NCI-H2107 treated with DMSO at 0.1 percent for 48 hours (cell line): Measurements from ENCODE around the gene ARID4B.
A peak's percentile ranks its signal among the peaks of the same experiment; 100 is the strongest.
"Not testable (repeated sequence)": the region's sequence is repeated elsewhere in the genome, so short reads cannot be mapped to it uniquely, and the experiment has no call there.

Experiments used
- DNase-seq: peaks from one replicate; lab custom pipeline; 2025; ENCODE audit not compliant: unreplicated experiment; lab: John Stamatoyannopoulos, UW

The ARID4B gene, protein sequence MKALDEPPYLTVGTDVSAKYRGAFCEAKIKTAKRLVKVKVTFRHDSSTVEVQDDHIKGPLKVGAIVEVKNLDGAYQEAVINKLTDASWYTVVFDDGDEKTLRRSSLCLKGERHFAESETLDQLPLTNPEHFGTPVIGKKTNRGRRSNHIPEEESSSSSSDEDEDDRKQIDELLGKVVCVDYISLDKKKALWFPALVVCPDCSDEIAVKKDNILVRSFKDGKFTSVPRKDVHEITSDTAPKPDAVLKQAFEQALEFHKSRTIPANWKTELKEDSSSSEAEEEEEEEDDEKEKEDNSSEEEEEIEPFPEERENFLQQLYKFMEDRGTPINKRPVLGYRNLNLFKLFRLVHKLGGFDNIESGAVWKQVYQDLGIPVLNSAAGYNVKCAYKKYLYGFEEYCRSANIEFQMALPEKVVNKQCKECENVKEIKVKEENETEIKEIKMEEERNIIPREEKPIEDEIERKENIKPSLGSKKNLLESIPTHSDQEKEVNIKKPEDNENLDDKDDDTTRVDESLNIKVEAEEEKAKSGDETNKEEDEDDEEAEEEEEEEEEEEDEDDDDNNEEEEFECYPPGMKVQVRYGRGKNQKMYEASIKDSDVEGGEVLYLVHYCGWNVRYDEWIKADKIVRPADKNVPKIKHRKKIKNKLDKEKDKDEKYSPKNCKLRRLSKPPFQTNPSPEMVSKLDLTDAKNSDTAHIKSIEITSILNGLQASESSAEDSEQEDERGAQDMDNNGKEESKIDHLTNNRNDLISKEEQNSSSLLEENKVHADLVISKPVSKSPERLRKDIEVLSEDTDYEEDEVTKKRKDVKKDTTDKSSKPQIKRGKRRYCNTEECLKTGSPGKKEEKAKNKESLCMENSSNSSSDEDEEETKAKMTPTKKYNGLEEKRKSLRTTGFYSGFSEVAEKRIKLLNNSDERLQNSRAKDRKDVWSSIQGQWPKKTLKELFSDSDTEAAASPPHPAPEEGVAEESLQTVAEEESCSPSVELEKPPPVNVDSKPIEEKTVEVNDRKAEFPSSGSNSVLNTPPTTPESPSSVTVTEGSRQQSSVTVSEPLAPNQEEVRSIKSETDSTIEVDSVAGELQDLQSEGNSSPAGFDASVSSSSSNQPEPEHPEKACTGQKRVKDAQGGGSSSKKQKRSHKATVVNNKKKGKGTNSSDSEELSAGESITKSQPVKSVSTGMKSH (N-terminal part only)

GRCh38 chr1:235327559-235328270, at the start of gene ARID4B:
Gene ARID4B (minus strand): TSS chr1:235328179. CDS start chr1:235326919, 1,260 bp downstream.
- no peak for DNase-seq

DNA sequence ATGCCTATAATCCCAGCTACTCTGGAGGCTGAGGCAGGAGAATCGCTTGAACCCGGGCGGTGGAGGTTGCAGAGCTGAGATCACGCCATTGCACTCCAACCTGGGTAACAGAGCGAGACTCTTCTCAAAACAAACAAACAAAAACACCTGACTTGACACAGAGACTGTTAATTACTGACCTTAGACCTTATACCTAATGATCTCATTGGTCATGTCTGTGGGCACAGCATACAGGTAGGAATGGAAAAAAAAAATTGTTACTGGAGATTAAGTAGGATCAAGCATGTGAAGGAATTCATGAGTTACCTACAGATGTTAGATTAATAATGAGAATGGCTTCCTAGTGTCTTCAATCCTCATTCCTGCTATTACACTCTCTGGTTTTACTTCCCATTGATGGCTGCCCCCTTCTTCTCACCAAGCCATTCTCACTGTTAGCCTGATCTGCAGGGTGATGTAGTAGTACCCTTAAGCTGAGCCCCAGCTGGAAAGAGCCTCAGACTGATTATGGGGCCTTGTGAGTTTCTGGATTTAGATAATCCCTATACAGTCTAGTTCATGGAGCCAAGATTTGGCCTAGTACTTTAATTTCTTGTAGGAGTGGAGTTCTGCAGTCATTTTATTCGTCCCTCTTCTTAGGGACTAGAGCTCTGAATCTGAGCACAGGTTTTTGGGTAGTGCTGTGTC, 48.1 kb upstream of the ARID4B start:
- DNase-seq, result no peak

GRCh38 chr1:235369802-235370201, 41.8 kb upstream of the ARID4B start:
- no peak for DNase-seq

- DNase-seq, result no peak
These were observed 40.4 kb upstream of the ARID4B start for GRCh38 chr1:235368428-235368827.

- peak; percentile 98 for DNase-seq
These were observed 39.3 kb upstream of the ARID4B start, which contains the start of gene TBCE for GRCh38 chr1:235367000-235367908. Gene TBCE (plus strand): TSS chr1:235367427. CDS start chr1:235380050, 12,623 bp downstream.

DNA sequence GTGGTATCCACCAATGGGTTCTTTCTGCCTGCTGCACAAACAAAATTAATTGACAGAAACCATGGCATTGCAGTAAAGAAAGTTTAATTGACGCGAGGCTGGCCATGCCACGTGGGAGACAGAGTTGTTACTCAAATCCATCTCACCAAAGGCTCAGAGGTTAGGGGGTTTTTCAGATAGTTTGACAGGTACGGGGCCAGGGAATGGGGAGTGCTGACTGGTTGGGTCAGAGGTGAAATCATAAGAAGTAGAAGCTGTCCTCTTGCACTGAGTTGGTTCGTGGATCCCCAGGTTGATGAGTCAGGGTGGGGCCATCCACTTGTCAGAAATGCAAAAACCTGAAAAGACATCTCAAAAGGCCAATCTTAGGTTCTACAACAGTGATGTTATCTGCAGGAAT, 38.3 kb upstream of the ARID4B start:
- DNase-seq, result no peak

DNA sequence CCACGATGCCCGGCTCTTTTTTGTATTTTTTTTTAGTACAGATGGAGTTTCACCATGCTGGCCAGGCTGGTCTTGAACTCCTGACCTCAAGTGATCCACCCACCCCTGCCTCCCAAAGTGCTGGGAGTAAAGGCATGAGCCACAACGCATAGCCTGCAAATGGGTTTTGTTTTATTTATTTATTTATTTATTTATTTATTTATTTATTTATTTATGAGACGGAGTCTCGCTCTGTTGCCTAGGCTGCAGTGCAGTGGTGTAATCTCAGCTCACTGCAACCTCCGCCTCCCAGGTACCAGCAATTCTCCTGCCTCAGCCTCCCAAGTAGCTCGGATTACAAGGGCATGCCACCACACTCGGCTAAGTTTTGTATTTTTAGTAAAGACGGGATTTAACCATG, 36.2 kb upstream of the ARID4B start:
- DNase-seq, result not testable (repeated sequence)

DNA sequence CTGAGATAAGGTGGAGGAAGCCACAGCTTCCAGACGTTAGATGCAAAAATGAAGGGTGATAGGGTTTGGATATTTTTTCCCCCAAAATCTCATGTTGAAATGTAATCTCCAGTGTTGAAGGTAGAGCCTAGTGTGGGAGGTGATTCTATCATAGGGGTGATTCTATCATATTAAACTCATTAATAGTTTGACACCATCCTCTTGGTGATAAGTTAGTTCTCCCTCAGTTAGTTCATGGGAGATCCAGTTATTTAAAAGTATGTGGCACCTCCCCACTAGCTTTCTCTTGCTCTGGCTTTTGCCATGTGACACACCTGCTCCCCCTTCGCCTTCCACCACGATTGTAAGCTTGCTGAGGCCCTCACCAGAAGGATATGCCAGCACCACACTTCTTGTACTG, 30.9 kb upstream of the ARID4B start:
- no peak for DNase-seq

DNA sequence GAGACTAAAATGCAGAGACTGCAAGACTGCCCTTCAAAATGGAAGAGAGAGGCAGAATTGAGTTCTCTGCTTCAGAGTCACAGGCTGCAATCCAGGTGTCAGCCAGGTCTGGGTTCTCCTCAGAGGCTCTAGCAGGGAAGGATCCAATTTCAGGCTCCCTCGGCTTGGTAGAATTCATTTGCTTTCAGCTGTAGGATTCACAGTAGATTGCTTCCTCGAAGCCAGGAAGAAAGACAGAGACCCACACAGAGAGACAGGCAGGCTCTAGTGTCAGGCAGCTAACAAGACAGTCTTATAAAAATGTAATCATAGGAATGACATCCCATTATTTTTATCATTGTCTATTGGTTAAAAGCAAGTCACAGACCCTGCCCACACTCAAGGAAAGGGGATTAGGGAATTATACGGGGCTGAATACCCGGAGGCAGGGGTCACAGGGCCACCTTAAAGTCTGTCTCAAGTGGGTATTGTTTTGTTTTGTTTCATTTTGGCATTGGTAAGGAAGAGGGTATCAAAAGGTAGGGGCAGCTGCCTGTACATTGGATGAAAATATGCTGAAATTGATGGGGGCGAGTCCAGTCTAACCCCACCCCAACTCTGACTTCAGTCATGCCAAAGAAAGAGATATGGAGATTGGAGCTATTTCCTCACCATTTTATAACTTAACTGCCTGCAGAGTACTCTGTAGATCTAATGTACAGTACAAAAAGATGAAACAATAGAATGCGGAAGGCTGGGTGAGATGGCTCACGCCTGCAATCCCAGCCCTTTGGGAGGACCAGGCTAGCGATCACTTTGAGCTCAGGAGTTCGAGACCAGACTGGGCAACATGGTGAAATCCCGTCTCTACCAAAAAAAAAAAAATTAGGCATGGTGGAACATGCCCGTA, 29.8 kb upstream of the ARID4B start:
- peak; percentile 91 for DNase-seq

GRCh38 chr1:235351898-235352297, 23.9 kb upstream of the ARID4B start:
- DNase-seq, result no peak

GRCh38 chr1:235351441-235351840, 23.5 kb upstream of the ARID4B start:
- DNase-seq, result no peak

- DNase-seq, result no peak
These were observed 15.7 kb upstream of the ARID4B start for GRCh38 chr1:235343726-235344125.

DNA sequence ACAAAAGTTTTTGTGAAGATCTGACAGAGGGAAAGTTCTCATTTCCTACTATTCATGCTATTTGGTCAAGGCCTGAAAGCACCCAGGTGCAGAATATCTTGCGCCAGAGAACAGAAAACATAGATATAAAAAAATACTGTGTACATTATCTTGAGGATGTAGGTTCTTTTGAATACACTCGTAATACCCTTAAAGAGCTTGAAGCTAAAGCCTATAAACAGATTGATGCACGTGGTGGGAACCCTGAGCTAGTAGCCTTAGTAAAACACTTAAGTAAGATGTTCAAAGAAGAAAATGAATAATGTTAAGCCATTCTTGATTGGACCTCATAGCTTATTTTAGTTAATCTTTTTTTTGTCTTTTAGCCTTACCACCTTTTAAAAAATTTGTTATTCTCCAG, 14.5 kb upstream of the ARID4B start:
- no peak for DNase-seq

DNA sequence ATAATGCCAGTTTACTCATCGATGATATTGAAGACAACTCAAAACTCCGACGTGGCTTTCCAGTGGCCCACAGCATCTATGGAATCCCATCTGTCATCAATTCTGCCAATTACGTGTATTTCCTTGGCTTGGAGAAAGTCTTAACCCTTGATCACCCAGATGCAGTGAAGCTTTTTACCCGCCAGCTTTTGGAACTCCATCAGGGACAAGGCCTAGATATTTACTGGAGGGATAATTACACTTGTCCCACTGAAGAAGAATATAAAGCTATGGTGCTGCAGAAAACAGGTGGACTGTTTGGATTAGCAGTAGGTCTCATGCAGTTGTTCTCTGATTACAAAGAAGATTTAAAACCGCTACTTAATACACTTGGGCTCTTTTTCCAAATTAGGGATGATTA, 14.1 kb upstream of the ARID4B start:
- DNase-seq, result no peak

DNA sequence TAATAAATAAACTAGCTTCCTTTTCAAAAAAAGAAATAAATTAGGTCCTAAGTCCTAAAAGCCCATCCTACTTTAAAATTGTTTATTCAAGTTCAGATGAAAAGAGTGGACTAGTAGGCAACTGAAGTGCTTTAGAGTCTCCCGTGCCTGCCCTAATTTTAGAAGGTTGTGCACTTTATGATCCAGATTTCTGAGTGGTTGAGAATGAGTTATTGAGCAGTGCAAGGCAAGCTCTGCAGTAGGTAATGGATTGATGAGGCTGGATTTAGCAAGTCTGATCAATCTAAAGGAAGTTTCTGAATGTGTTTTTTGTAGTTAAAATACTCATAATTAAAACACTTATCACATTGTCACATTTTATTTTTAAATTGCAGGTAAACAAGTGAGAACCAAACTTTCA, 13.4 kb upstream of the ARID4B start:
- no peak for DNase-seq

- no peak for DNase-seq
These were observed 11.8 kb upstream of the ARID4B start for GRCh38 chr1:235339746-235340145.

DNA sequence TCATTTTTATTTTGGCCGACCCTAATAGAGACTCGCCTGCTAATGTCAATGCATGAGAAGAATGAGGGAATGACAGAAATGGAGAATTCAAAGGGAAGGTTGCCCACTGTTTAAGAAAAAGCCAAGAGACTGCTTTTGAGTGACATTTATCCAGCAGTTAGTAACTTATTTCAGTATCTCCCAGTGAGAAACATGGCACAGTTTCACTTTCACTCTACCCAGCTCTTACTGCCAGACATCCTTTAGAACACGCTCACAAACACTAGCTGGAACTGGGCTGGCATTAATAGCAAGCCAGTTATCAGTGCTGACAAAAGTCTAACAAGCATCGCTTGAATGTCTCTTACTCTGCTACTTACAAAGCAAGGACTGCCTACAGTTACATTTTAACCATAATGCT, 8.9 kb upstream of the ARID4B start:
- no peak for DNase-seq

- no peak for DNase-seq
These were observed 3.4 kb upstream of the ARID4B start for GRCh38 chr1:235331401-235331800.
